GM21529 (cell line): ENCODE results near the gene MEIOC.
"Not testable (repeated sequence)": the region's sequence is repeated elsewhere in the genome, so short reads cannot be mapped to it uniquely, and the experiment has no call there.

Source experiments
- ATAC-seq: cut with Tn5 transposase; IDR thresholded peaks from one replicate; pipeline ENCODE4 v1.9.1; 2021; ENCODE audit not compliant: unreplicated experiment

MEIOC gene

DNA sequence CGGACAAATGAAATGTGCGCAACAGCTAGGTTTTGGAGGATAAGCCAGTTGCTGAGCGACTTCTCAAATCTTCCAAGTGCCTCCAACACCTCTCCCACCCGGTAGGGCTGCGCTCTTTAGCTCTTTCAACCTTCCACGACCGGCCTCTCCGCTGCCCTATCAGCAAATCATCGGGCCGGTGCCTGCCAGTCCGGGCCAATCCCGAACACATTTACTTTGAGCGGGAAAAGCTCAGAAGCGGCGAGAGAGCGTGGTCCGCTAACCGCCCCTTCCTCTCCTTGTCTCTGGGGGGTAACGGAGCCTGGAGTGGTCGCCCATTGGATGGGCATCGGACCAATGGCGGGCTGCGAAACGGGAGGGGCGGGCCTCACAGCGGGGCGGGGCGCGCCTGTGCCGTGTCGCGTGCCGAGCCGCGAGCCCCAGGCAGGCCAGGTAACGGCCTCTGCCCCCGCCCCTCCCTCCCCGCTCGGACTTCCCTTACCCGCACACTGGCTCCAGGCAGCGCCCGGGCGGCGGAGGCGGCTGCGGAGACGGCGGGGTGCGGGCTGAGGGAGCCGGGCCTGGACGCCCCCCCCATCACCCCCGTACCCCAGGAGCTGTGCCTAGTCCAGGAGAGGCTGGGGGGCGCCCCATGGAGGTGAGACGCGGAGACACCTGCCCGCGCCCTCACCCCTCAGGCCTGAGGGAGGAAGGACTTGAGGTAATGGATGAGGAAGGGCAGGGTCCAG lies at the start of gene MEIOC:
Gene MEIOC (plus strand): TSS at position 486 of the 728 bp plus-strand sequence. CDS start 146 bp downstream, at position 632.
- no peak for ATAC-seq

DNA sequence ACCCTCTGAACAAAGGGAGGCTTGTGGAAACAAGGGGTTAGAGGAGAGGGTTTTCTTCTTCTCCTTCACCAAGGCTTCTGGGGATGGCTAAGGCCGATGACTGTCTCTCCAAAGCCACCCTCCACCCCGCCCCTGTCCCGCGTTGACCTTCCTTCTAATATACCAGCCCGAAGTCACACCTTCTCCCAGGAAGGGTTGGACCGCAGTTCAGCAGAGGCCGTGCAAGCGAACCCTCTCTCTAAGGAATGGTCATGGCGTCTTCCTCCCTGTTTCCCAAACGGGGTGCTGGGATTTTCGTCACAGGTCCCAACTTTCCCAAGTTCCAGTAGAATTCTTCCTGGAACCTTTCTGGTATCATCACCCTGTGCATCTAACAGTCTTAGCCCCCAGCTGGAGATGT lies 49.6 kb upstream of the MEIOC start:
- ATAC-seq, result no peak

DNA sequence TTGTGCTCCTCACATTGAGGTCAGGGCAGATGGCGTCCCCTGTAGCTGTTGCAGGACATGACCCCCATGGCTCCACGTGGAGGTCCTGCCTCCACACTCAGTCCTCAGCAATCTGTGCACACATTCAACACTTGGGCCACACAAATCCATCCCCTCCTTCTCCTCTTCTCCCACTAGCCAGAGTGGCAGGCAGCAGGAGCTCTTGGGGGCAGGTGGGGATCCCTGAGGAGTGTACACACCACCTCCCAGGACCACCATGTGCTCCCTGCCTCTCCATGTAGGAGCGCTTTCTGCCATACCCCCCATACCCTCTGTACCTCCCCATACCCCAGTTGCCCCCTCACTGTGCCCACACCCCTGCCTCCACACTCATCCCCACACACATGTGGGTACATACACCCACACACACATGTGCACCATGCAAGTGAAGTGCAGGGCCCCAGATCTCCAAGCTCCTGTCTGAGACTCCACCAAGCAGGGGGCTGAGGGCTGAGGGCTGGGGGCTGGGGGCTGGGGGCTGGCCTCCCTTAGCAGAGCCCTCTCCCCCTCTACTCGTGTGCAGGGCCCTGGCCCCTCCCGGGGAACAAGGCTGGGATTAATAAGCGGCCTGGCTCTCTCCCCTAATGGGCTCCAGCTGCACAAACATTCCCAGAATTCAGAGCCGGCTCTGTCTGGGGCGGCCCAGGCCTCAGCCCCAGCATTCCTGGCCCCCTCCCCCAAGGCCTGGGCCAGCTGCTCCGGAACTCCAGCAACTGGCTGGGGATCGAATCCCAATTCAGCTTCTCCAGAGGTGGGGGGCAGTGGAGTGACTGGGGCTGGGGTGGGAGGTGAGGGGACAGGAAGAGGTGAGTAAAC lies 48.2 kb upstream of the MEIOC start:
- ATAC-seq, result no peak

DNA sequence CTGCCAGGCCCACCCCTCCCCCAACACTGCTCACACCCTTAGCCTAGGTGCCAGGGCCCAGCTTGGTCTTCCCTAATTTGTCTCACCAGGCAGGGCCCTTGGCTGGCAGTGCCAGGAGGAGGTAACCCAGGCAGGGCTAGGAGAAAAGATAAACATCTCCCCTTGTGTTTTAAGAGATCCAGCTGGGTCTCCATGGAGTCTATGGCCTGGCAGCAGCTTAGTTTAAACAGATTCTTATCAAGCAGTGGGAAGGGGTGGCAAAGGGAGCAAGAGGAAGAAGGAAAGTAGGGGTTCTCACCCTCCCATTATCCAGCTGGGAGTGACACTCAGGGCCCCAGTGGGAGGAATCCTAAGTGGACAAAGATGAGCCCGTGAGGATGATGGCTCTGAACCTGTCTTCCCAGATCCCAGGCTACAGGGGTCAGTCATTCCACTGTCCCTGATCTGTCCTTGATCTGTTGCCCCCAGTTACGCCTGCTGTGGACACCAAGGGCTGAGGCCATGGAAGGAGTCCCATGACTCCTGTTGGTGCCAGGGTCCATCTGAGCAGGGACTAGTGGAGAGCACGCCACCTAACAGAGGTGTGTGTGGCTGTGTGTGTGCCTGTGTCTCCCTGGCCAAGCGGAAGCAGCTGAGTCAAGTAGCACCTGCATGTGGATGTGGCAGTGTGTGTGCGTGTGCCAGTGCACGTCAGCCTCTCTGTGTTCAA lies 47.4 kb upstream of the MEIOC start:
- ATAC-seq, result no peak

DNA sequence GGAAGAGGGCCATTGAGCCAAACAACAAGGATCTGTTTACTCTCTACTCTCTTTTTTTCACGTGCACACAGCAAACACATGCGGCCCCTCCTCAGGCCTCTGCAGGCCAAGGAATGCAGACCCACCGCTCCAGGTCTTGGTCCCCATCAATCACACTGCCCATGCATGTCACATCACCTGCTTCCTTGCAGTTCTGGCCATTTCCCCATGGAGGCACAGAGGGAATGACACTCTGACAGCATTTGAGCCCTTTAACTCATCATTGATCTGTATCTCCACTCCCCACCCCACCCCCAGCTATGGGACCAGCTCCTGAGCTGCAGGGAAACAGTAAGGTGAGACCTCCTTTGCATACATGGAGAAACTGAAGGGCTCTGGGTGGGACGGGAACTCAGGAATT lies 45.9 kb upstream of the MEIOC start:
- no peak for ATAC-seq

DNA sequence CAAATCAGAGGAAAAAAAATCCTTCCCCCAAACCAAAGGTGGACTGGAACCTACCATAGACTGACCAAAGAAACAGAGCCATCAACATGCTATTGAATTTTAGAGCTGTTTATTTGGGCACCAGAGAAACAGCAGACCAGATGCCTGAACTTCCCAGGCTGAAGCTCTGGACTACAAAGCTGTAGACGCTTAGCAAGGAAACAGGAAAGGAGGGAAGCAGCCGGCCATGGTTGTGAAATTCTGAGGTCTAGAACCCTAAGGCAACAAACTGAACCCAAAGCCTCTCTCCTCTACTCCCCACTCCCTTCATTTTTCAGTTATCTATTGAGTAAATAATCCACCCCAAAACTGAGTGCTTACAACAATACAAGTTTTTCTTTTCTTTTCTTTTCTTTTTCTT lies 45.4 kb upstream of the MEIOC start:
- no peak for ATAC-seq

DNA sequence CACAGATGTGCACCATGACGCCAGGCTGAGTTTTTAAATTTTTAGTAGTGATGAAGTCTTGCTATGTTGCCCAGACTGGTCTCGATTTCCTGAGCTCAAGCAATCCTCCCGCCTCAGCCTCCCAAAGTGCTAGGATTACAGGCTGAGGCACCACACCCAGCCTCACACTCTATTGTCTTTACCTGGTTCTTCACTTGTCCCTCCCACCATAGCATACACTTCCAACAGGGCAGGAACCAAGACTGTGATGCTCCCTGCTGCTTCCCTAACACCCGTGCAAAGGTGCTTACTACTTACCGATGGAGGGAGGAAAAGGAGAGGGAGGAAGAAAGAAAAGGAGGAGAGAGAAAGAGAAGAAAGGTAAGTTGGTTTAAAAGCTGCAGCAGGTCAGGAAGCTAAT lies 41.4 kb upstream of the MEIOC start:
- no peak for ATAC-seq

DNA sequence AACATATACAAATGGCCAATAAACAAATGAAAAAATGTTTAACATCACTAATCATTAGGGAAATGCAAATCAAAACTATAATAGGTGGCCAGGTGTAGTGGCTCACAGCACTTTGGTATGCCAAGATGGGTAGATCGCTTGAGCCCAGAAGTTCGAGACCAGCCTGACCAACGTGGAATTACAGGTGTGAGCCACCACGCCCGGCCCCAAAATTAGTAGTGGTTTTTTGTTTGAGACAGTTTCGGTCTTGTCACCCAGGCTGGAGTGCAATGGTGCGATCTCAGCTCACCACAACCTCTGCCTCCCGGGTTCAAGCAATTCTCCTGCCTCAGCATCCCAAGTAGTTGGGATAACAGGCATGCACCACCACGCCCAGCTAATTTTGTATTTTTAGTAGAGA lies 37.6 kb upstream of the MEIOC start:
- ATAC-seq, result not testable (repeated sequence)

DNA sequence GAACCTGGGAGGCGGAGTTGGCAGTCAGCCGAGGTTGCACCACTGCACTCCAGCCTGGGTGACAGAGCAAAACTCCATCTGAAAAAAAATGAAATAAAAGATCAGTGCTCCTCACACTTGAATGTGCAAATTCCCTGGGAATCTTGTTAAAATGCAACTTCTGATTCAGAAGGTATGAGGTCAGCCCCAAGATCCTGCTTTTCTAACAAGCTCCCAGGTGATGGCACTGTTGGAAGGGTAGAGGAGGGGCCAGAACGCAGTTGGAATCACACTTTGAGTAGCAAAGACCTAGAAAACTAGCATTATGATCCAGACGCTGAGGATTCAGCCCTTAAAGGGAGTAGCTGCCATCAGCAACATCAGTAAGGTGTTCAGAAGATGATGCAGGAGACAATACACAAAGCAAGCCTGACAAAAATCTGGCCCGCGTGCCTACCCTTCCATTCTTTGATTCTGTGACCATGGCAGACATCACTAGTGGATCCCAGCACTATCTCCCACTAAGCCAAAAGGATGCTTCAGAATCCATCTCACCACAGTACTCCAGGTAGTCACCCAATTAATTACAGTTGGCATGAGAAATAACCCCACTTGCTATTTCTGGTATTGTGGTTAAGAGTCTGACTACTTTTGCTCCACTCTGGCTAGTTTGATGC lies 33.1 kb upstream of the MEIOC start:
- ATAC-seq, result no peak

DNA sequence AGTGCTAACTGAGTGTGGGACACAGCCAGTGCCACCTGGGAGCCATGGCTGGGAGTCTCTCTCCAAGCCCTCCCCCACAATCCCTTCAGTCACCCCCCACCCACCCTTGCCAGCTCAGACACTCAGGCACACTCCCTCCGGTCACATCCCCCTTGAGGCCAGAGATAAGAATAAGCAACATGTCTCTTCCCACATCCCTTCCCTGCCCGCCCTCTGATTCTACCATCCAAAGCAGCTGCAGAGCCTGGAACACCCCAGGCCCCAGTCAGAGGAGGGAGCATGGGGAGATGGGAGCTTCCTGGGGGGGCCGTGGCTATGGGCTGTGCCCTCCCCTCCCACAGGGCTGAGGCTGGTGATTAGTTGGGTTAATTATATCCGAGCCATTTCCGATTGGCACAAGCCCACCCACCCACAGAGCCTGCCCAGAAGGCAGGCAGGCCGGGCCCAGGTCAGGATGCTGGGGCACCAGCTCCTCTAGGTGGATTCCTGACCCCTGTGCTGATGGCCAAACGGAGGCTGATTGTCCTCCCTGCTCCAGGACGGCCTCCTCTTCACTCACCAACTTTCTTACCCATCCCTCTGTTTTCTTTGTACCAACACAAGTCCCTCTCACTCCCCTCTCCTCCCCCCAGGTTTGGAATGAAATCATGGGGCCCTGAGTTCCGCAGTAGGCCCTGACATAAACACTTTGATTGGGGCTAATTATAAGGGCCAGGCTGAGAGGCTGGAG lies 28.6 kb upstream of the MEIOC start:
- ATAC-seq, result no peak

DNA sequence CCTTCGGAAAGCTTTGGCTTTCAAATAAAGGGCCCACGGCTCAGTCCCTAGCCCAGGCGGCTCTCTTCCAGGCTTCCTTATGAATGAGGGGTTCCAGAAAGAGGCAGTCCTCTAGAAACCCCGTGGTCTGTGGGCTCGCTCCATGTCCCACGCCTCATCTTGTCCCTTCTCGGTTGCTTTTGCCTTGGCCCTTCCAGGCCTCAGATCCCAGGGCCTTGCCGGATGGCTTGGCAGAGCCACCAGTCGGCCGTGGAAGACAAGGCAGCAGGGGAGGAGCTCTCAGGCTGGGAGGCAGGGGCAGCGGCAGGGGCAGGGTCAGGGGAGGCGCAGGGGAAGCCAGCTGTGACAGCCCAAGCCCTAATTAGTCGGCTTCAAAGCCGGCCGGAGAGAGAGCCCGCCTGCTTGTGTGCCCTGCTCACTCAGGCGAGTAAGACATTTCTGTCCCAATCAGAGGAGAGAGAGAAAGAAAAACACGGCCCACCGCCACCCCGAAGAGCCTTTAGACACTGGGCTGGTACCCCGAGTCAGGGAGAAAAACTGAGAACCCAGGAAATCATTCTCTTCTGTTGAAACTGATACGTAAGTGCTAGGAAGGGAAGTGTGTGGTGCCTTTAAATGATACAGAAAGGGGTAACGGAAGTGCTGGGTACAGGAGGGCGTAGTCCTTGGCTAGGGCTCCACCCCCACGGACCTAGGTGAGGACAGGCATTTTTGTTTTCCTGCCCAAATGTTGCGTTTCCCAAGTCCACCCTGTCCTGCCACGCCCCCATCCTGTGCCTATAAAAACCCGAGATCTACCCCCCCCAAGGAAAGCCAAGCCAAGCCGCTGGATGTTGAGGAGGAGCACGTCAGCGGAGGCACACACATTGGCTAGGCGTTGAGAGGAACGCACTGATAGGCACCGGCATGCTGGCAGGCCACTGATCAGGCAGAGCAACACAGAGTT lies 27.8 kb upstream of the MEIOC start:
- ATAC-seq, result no peak

DNA sequence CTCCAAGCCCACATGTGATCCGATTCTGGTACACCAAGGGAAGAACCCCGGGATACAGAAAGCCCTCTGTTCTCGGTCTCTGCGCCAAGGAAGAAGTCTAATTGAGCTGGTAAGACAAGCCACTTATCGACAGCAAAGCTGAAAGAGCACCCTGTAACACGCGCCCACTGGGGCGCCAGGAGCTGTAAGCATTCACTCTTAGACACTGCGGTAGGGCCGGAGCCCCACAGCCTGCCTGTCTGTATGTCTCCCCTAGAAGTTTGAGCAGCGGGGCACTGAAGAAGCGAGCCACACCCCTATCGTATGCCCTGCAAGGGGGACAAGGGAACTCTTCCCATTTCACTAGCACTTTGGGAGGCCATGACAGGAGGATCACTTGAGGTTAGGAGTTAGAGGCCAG lies 27.0 kb upstream of the MEIOC start:
- no peak for ATAC-seq

DNA sequence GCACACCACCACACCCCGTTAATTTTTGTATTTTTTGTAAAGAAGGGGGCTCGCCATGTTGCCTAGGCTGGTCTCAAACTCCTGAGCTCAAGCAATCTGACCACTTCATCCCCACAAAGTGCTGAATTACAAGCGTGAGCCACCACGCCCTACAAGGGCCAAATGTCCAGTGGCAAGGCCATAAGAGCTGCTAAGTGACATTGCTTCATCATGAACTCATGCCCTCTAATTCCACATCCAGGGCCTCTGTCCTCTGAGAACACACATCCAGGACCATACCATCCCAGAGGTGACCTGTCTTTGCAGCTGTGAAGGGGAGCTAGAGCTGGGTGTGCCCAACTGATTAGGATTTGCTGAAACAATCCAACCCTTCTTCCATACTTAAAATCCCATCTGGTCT lies 25.6 kb upstream of the MEIOC start:
- ATAC-seq, result no peak

DNA sequence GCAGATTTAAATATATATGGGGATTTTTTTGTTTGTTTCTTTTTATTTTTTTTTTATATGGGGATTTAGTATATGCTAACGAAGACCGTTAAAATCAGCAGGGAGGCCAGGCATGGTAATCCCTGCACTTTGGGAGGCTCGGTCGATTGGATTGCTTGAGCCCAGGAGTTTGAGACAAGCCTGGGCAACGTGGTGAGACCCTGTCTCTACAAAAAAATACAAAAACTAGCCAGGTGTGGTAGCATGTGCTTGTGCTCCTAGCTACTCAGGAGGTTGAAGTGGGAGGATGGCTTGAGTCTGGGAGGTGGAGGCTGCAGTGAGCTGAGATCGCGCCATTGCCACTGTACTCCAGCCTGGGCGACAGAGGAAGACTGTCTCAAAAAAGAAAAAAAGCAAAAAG lies 22.3 kb upstream of the MEIOC start:
- ATAC-seq, result no peak

DNA sequence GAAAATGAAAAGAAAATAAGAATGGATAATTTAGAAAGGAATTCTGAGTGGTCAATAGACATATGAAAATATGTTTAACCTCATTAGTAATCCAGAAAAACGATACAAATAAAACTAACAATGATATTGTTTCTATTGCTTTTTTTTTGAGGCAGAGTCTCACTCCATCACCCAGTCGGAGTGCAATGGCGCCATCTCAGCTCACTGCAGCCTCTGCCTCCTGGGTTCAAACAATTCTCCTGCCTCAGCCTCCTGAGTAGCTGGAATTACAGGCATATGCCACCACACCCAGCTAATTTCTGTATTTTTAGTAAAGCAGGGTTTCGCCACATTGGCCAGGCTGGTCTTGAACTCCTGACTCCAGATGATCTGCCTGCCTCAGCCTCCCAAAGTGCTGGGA lies 21.9 kb upstream of the MEIOC start:
- not testable (repeated sequence) for ATAC-seq

DNA sequence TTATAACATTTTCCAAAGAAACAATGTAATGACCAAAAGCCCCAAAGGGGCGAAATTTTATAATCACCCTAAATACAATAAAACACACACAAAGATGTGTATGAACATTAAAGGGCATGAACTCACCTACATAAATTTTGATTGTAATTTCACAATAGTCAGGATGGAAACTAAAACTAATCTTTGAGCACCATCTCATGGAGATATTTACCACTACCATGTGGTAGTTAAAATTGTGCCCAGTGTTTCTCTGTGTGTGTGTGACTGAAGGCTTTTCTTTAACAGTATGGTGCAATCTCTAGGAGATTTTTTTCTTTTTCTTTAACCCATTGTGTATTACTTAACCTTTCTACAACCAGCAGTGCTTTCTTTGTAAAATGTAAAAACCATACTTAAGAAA lies 19.7 kb upstream of the MEIOC start:
- no peak for ATAC-seq

DNA sequence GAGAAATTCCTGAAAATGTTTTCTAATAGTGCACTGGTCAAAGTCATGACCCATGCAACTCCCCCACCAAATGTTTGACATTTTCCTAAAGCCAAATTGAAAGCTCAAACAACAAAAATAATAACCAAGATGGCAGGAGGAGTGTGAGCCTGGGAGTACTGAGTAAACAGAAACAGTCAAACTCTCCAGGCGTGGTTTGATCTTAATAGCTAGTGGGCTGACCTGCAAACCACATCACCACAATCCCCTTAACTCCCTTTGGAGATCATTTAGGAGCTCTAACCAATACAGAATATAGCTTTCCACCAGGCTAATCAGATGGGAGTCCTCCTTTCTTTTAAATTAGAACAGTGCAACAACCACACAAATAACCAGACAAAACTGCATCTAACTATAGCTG lies 19.2 kb upstream of the MEIOC start:
- ATAC-seq, result no peak

DNA sequence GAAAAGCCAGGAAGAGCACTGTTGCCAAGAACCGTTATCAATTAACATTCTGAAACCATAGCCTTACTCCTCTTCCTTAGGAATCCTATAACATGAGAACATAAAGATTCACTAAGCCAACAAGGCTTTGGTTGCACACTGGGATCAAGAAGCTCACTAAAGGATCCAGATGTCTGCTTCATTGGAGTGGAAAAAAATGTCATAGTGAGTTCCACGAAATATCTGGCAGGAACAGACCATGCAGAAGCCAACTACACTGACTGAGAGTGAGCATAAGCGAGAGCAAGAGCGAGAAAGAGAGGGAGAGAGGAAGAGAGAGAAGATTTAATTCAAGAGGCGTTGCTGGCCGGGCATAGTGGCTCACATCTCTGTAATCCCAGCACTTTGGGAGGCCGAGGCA lies 13.4 kb upstream of the MEIOC start:
- no peak for ATAC-seq

DNA sequence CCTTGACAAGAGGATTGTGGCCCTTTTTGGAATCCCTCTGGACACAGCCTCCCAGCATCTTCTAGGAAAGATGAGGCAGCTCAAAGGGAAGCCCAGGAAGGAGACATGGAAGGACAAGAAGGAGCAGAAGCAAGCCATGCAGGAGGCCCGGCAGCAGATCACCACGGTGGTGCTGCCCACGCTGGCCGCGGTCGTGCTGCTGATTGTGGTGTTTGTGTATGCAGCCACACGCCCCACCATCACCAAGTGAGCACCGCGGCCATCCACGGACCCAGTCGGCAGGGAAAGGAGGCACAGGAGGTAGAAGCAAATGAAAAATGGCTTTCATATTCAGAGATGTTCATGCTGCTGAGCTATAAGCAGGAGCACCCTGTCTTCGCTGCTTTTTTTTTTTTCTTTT lies 10.9 kb upstream of the MEIOC start:
- no peak for ATAC-seq

DNA sequence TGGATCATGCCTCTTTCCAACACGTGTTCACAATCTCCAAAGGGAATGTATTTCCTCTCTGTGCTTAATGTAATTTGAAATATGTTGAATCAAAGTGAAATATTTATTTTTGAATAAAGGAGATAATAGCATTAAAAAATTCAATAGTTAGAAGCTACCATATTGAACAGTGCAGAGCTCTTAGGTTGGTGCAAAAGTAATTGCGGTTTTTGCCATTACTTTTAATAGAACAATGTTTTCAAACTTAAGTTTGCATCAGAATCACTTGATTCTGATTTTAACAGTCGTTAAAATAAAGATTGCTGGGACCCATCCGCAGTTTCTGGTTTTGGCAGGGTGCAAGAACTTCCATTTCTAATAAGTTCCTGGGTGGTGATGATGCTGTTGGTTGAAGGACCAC lies 10.0 kb upstream of the MEIOC start:
- ATAC-seq, result no peak
